Gastrocnemius medialis (tissue), 4 donors: Measurements from ENCODE around the gene GPBAR1.

Experiments
- CTCF ChIP-seq, 5 experiments: fragments of 450-650 bp in 3 of 5; fragments of 200-600 bp in 2 of 5; sonication (generic) in 2 of 5; IDR thresholded peaks in 4 of 5; conservative IDR thresholded peaks in 1 of 5; 1 replicate in 4 of 5; 2 replicates in 1 of 5; pipeline ENCODE4 v1.5.1; 2016 to 2019; ENCODE audit warnings: antibody characterized with exemption in 5 of 5, mild to moderate bottlenecking in 3 of 5, moderate library complexity in 3 of 5
- POLR2A ChIP-seq, 2 donors: fragments of 450-650 bp; IDR thresholded peaks; one replicate each; pipeline ENCODE4 v1.6.1; 2017; ENCODE audit warnings: antibody characterized with exemption in 2 of 2, mild to moderate bottlenecking in 2 of 2, moderate library complexity in 2 of 2

- TF ChIP-seq POLR2A (IDR thresholded peaks at IDR 0.05) (no peak), CTCF (IDR thresholded peaks at IDR 0.05 in 4 of 5, conservative IDR thresholded peaks at IDR 0.05 in 1 of 5) (no peak)
These were observed 1.4 kb downstream of the GPBAR1 start for GRCh38 chr2:218262237-218262600.
